Adrenal gland (tissue), 5 donors: ENCODE results near the gene ST3GAL4.

Experiments
- POLR2A ChIP-seq, 2 donors: fragments of 450-650 bp; IDR thresholded peaks; one replicate each; pipeline ENCODE4 v1.6.1; 2017; ENCODE audit warnings: antibody characterized with exemption in 2 of 2, mild to moderate bottlenecking in 2 of 2, moderate library complexity in 1 of 2
- TF ChIP-seq, protein P1 (sequence below), 6 experiments: fragments of 450-650 bp in 4 of 6; fragments of 200-600 bp in 2 of 6; sonication (generic) in 1 of 6; IDR thresholded peaks; 1 replicate in 5 of 6; 2 replicates in 1 of 6; pipeline versions ENCODE4 v1.5.1 to v1.8.0; 2016 to 2021; ENCODE audit warnings: antibody characterized with exemption in 6 of 6, mild to moderate bottlenecking in 2 of 6, moderate library complexity in 1 of 6
- donor health status: DM: no; HTN: no; CAD: no.

DNA sequence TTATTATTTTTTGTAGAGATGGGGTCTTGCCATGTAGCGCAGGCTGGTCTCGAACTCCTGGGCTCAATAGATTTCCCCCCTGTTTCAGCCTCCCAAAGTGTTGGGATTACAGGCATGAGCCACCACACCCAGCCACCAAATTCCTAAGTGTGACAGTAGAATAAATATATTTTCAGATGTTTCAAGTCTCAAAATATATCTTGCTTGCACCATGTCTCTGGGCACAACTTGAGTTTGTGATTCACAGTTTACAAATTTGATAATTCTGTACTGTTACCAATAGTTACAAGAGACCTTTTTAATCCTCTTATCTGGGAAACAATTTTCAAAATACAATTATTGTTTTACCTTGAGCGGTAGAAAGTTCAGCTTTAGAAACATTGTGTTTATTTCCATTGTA lies 32.5 kb upstream of the ST3GAL4 start:
- TF ChIP-seq, protein P1, sequence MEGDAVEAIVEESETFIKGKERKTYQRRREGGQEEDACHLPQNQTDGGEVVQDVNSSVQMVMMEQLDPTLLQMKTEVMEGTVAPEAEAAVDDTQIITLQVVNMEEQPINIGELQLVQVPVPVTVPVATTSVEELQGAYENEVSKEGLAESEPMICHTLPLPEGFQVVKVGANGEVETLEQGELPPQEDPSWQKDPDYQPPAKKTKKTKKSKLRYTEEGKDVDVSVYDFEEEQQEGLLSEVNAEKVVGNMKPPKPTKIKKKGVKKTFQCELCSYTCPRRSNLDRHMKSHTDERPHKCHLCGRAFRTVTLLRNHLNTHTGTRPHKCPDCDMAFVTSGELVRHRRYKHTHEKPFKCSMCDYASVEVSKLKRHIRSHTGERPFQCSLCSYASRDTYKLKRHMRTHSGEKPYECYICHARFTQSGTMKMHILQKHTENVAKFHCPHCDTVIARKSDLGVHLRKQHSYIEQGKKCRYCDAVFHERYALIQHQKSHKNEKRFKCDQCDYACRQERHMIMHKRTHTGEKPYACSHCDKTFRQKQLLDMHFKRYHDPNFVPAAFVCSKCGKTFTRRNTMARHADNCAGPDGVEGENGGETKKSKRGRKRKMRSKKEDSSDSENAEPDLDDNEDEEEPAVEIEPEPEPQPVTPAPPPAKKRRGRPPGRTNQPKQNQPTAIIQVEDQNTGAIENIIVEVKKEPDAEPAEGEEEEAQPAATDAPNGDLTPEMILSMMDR (IDR thresholded peaks at IDR 0.05), result no peak
- no peak for TF ChIP-seq POLR2A (IDR thresholded peaks at IDR 0.05)
